Raji (cell line): Measurements from ENCODE around the gene KCNJ6.

ENCODE experiments used
- POLR2A ChIP-seq: IDR thresholded peaks from 2 replicates; pipeline ENCODE4 v1.6.1; 2011; ENCODE audit warnings: low read depth, low read length, control low read depth; ENCODE audit not compliant: insufficient read depth

KCNJ6 gene

DNA sequence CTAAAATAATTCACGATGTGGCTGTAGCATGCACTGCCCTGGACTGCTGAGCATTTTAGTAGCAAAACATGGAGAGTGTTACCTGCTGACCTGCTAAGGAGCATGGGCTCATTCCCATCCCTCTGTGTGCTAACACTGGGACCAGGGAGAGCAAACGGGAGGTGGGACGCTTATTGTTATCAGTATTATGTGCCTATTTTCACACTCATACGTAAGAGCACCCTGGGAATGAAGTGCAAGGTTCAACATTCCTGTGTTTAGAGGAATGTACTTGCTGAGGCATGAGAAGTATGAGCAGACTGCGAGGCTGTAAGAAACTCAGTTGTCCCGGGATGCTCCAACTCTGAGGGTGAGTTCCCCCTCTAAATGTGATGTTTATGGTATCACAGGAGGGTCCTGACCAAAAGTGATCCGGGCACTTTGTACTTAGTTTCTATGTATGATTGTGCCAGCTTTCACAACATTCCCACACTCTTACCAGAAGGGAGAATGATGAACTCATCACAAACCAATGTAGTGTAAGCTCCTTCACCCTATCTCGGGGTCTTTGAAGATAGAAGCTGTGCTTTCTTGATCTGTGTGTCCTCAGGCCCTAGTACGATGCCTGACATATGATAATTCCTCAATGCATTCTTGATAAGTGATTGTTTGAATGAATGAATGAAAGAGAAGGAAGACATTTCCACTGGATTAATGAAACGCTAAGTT lies 164.8 kb downstream of the KCNJ6 start:
- no peak for TF ChIP-seq POLR2A

DNA sequence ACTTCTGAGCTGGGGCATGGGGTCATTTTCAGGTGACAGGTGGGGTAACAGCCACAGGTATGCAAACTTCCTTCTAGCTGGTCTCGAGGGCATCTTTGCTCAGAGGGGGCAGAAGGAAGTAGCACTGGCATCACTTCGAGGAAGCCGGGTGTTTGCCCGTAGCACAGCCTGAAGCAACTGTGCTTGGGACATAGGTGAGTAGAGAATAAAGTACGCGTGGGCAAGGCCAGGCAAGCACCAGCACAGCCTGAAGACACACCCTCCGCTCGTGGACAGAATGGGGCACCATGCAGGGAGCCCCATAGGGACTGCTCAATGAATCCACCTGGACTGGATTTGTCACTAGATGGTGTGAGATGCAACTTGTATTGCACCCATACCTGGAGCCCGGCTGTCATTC lies 167.1 kb downstream of the KCNJ6 start:
- TF ChIP-seq POLR2A, result no peak

DNA sequence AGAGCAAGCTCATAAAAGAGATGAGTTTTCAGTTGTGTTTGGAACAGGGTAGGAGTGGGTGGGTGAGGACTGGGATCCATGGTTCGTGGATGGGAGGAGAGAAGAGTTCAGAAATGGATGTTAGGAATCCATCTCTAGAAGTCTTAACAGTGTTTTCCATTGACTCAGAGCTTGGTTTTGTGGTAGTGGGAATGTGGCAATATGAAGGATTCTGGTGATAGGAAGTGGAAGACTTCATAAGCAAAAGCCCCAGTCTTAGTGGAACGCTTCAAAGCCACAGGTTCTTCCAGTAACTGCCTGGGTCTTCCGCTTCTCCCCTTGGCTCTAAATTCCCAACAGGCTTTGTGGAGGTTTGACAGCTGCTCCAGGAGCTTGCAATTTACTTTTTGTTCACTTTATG lies 167.9 kb downstream of the KCNJ6 start:
- TF ChIP-seq POLR2A, result no peak

DNA sequence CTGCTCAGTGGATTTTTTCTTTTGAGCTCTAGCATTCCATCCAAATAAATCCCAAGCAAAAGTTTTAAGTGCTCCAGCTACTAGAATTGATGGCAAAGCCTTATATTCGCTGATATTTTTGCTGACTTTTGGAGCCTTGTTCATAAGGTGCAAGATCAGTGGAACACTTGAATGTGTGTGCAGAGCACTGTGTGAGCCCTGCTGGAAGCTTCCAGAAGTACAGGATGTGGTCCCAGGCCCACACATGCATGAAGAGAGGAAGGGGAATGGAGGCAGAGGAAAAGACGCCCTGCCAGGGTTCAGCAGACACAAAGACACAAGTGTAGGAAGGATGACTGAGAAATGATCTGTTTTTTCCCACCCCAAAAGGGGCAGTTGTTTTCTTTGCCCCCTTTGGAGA lies 169.4 kb downstream of the KCNJ6 start:
- no peak for TF ChIP-seq POLR2A

DNA sequence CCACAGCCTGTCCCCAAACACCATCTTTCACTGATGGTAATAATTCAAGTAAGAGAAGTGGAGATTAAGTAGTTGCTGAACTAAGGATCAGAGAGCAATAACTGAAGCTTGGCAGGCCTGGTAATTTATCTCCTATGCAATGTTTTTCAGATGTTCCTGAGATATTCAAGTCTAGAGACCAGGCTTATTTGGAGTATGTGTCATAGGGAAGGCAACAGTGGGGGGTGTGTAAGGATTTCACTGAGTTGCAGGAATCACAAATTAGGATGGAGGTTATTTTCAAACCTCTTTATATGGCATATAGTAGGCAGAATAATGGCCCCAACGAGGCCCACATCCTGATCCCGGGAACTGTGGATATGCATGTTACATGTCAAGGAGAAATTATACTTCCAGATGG lies 171.7 kb downstream of the KCNJ6 start:
- no peak for TF ChIP-seq POLR2A

DNA sequence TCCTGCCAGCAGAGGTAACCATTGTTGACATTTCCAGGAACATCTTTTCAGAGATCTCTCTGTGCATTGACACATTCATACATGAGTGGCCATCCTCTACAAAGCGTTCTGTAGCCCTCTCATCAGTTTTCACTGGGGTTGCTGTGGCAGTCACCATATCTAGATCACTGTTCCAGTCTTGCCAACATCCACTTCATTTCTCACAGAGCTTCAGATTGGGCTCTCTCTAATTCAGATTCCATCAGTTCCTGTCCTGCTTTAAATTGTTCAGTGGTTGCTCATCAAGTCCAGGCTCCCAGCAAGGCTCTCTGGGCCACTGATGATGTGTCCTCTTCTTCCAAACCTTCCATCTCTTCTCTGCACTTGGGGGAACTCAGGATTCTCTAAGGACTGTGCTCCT lies 173.7 kb downstream of the KCNJ6 start:
- no peak for TF ChIP-seq POLR2A

DNA sequence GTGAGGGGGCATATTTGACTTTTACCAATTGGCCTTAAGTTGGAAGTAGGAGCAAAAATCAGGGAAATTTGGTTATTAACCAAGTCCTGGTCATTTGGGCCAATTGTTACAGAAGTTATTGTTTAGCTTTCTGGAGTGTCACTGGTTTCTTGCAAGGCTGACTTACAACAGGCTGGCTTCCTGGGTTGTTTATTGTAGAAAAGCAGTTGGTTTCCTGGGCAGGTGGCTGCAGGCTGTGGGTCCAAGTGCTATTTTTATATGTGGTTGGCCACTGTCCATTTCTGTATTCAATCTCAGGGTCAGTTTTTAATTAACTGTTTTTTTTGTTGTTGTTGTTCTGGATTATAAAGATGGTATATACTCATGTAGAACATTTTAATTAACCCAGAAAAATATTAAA lies 174.1 kb downstream of the KCNJ6 start:
- TF ChIP-seq POLR2A, result no peak

DNA sequence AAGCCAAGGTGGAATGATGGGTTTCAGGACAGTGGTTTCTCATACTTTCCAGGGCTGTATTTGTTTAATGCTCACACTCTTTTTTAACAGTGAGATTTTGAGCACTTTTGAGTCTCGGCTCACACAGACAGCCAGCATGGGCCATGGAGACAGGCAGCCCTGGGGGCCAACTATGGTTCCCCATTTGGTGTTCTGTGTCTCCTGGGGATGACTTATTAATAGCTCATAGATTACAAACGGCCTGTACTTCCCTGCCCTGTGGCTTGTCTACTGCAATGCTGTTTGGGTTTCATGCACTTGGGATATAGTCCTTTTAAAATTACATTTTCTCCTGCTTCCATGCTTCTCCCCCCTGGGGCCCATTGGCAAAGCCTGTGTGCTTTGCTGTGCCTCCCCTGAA lies 178.3 kb downstream of the KCNJ6 start:
- no peak for TF ChIP-seq POLR2A

DNA sequence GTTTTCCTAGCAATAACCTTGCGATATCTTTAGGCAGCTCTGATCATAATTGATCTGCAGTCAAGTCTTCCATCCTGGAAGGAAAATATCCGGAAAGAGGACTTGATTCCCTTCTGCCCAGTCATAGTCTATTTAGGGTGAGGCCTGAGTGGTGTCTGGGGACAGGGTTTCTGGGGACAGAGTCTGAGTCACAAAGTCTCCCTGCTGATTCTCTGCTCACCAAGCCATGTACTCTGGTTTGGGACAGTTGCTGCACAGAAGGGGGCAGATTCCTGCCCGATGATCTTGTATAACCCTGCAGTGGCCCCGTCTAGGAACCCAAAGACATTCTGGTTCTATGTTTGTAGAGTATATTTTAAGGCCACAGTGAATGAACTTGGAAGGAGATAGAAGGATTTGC lies 178.8 kb downstream of the KCNJ6 start:
- TF ChIP-seq POLR2A, result no peak

DNA sequence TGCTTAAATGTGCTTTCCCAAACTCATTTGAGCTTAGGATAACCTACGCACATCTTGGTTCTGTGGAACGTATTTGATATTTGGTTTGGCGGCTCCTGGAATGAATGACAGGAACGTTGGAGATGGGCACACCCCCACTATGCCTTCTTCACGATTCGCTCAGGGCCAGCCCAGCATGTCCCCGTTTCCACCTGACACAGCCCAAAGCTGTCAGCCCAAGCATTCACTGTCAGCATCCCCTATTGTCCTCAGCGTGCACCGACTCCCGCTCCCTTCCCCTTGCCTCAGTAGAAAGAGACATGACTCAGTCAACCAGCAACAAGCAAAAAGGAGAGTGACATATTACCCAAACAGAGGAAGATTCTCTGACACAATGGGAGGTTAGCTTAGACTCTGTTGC lies 181.4 kb downstream of the KCNJ6 start:
- no peak for TF ChIP-seq POLR2A

DNA sequence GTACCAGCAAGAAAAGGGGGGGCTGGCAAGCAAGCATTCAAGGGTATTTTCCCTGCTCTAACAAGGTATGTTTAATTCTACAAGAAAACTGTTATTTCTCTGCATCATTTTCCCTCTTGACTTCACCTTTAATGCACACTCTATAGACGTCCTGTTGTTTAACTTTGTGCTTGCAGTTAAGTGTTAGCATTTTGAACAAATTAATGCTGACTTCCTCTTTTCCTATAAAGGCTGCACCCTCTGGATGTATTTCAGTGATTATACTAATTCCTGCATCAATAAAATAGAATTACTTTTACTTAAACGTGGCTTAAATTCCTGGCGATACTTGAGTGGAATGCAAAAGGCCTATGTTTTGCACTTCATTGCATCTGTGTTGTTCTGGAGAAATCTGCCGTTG lies 183.3 kb downstream of the KCNJ6 start:
- no peak for TF ChIP-seq POLR2A

DNA sequence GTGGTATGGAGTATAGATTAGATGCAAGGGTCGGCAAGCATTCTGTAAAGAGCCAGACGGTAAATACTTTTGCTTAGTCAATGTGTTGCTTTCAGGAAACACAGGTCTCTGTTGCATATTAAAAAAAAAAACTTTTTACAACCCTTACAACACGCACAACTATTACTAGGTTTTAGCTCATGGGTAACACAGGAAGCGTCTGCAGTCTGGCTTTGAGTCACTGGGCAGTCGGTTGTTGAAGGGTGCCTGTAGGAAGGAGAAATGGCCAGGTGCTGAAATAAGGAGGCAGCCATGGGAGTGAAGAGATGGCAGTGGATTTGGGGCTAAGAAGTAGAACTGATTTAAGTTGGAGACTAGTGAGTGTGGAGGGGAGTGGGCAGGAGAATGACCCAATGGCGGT lies 192.1 kb downstream of the KCNJ6 start:
- no peak for TF ChIP-seq POLR2A

DNA sequence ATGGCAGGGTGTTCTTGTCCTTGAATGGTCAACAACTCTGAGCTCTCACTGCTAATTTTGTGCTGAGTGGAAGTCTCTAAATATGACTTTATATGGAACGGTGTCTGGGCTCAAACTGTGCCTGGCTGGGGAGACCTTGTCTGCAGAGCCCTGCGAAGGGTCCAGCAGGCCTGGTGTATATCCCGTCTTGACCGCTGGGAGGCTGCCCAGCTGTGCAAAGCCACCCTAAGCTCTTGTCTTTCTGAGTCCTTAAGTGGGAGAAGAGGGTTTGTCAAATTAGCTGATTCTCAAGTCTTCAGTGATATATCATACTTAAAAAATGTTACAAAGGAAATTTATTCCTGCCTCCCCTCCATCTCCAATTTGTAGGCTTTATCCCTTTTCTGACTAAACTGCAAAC lies 198.7 kb downstream of the KCNJ6 start:
- no peak for TF ChIP-seq POLR2A

DNA sequence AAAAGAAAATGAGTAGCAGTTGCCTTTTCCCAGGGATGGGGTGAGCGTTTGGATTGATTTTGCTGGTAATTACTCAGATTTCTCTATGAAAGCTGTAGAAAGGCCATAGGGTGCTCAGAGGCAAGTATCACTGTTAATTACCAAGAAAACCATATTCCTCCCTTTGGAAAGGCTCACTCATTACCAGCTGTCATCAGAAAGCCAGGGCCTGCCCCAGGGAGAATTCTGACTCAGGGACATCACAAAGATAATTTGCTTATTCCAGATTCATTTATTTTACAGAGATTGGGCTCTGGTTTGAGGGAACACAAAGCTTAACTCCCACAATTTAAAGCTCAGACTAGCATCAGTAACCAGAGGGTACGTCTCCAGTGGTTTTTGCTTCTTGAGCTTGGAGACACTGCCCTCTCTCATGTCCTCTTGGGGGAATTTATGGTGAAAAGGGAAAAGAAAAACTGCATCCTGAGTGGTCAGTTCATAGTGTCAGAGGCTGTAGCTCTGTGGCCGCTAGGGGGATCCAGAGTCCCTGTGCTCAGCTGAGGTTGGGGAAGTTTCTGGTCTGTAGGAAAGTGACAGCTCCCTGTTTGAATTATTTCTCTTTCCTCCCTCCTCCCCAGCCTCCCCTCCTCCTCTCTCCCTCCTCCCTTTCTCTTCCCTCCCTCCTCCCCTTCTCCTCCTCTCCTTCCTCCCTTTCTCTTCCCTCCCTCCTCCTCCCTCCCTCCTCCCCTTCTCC lies 204.3 kb downstream of the KCNJ6 start:
- TF ChIP-seq POLR2A, result no peak

DNA sequence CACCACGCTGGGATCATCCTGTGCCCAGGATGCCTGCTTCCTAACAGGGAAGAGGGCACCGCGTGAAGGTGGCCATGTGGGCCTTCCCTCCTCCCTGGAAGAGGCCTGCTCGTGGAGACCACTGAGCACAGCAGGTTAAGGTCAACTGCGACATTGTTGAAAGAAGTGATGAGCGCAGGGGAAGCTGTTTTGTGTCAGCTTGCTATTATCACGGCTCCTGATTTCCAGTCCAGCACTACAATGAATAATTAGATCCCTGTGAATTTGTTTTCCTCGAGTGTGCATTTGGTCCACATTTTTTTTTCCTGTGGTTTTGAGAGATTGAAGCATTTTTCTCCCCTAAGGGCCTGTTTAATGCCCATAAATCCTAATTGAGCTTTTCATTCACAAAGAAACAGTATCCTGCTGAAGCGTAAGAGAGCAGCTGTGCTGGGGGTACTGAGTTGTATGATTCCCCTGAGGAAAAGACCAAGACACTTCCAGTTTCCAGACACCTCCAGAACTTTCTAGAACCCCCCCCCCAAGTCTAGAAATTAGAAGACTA lies 204.9 kb downstream of the KCNJ6 start:
- no peak for TF ChIP-seq POLR2A

DNA sequence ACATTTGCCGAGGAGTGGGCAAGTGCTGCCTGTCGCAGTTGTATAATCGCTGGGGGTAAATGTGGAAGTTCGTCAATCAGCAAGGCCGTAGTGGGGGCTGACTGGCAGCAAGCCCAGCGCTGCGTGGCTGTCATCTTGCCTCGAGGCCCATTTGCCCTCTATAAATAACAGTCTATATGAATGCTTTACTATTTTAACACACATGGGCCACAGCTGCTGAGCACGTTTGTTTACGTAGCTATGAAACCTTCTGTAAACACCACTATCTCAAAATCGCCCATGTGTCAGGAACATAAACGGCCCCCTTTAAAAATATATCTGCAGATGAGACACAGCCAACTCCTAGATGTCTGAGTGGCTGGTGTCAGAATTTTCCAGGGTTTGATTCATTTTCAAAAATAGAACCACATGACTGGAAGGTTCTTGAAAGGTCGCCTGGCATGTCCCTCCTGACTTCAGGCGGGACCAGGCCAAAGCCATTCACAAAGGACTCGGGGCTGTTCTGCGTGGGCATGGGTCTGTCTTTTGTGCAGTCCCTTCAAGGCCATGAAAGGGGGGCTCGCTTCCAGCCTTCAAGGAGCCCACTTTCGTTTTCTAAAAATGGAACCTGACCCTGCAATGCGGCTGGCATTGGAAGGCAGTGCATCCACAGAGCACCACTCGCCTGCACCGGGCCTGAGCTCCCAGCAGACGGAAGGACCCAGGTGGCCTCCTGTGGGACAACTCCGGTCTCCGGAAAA lies 205.5 kb downstream of the KCNJ6 start:
- TF ChIP-seq POLR2A, result no peak
